ENCODE results near the gene RBM18.

- TF ChIP-seq EZH2 (IDR thresholded peaks at IDR 0.05; ENCODE audit: insufficient read depth, poor library complexity, severe bottlenecking) (no peak), EZH2phosphoT487 (IDR thresholded peaks at IDR 0.05; ENCODE audit: insufficient read depth, low read depth) (no peak)
These were observed 24.9 kb downstream of the RBM18 start for GRCh38 chr9:122239722-122240121.

Data from GM23248 (cell line).